IMR-90 (cell line): ENCODE results near the gene IL37. TPM values are rescaled to one million over a fixed set of nuclear protein-coding genes. Genes with fewer than 3 reads are reported as not detected.

ENCODE experiments used
- ATAC-seq: fragments of 200-7000 bp; cut with Tn5 transposase; 2 replicates; pipeline ENCODE4 v1.9.1; 2020; ENCODE audit warnings: low read depth, mild to moderate bottlenecking, moderate library complexity
- BruUV-seq: library from RNA; stranded (reverse); fragments of 400-500 nt; replicated peaks from 2 replicates; lab custom pipeline; 2021; lab: Mats Ljungman, UMichigan
- CTCF ChIA-PET: fragments of 300-600 bp; formaldehyde crosslinking; extraction: SDS; loops from one replicate; lab custom pipeline; 2021; ENCODE audit warnings: antibody characterized with exemption; lab: Yijun Ruan, JAX
- POLR2A ChIA-PET: fragments of 300-600 bp; sonication (Branson Sonifier 250); formaldehyde crosslinking; loops from one replicate; lab custom pipeline; 2022; ENCODE audit warnings: antibody characterized with exemption; ENCODE audit not compliant: unreplicated experiment; lab: Charles Lee
- DNase-seq: peaks from one replicate; pipeline ENCODE4 v3.0.0; 2013
- H2AFZ ChIP-seq: replicated peaks from 2 replicates; pipeline ENCODE3; 2013; ENCODE audit warnings: low read length, mild to moderate bottlenecking; ENCODE audit not compliant: poor library complexity
- H2AK5ac ChIP-seq: 2 replicates; pipeline ENCODE4 v1.6.1; 2013; ENCODE audit warnings: low read depth, low read length, inconsistent platforms
- H2AK9ac ChIP-seq: replicated peaks from 2 replicates; pipeline ENCODE3; 2013; ENCODE audit warnings: mild to moderate bottlenecking, low read depth, low read length, moderate library complexity; ENCODE audit not compliant: poor library complexity
- H2BK120ac ChIP-seq: 2 replicates; pipeline ENCODE4 v1.6.1; 2013; ENCODE audit warnings: low read depth, low read length, inconsistent platforms
- H2BK15ac ChIP-seq: 3 replicates; pipeline ENCODE4 v1.6.1; 2013; ENCODE audit warnings: low read depth, low read length, inconsistent platforms
- H2BK20ac ChIP-seq: 2 replicates; pipeline ENCODE4 v1.6.1; 2013; ENCODE audit warnings: low read depth, mild to moderate bottlenecking, inconsistent platforms, low read length, moderate library complexity
- H2BK5ac ChIP-seq: 2 replicates; pipeline ENCODE4 v1.6.1; 2013; ENCODE audit warnings: mild to moderate bottlenecking, low read depth, low read length, inconsistent platforms; ENCODE audit not compliant: poor library complexity, severe bottlenecking
- H3K14ac ChIP-seq: replicated peaks from 2 replicates; pipeline ENCODE4 v1.6.1; 2013; ENCODE audit warnings: low read depth, low read length, inconsistent platforms
- H3K18ac ChIP-seq: 2 replicates; pipeline ENCODE4 v1.6.1; 2013; ENCODE audit warnings: low read depth, low read length, control low read depth
- H3K23ac ChIP-seq: 2 replicates; pipeline ENCODE4 v1.6.1; 2013; ENCODE audit warnings: low read depth, low read length, inconsistent platforms
- H3K27ac ChIP-seq: 2 replicates; pipeline ENCODE4 v1.5.1; 2013; ENCODE audit warnings: mild to moderate bottlenecking, control low read depth, low read length; ENCODE audit not compliant: insufficient read depth
- H3K27me3 ChIP-seq: 2 replicates; pipeline ENCODE4 v1.6.1; 2013; ENCODE audit warnings: low read length; ENCODE audit not compliant: control insufficient read depth, insufficient read depth
- H3K36me3 ChIP-seq: 2 replicates; pipeline ENCODE4 v1.6.1; 2013; ENCODE audit warnings: low read length, mixed read lengths; ENCODE audit not compliant: control insufficient read depth, insufficient read depth
- H3K4ac ChIP-seq: 2 replicates; pipeline ENCODE4 v1.6.1; 2013; ENCODE audit warnings: low read depth, low read length, inconsistent platforms
- H3K4me1 ChIP-seq: 2 replicates; pipeline ENCODE4 v1.6.1; 2013; ENCODE audit warnings: low read length, mixed read lengths; ENCODE audit not compliant: control insufficient read depth, insufficient read depth
- H3K4me2 ChIP-seq: 2 replicates; pipeline ENCODE4 v1.6.1; 2013; ENCODE audit warnings: low read depth, mild to moderate bottlenecking, control low read depth, low read length, moderate library complexity
- H3K4me3 ChIP-seq: 2 replicates; pipeline ENCODE4 v1.5.1; 2013; ENCODE audit warnings: low read depth, mild to moderate bottlenecking, control low read depth, low read length, moderate library complexity; ENCODE audit not compliant: insufficient read depth
- H3K56ac ChIP-seq: 2 replicates; pipeline ENCODE4 v1.6.1; 2013; ENCODE audit warnings: low read length, inconsistent platforms; ENCODE audit not compliant: insufficient read depth; ENCODE audit errors: extremely low read depth
- H3K79me1 ChIP-seq, 2 experiments: 2 replicates each; pipeline ENCODE4 v1.6.1; 2013; ENCODE audit warnings: low read length in 2 of 2, inconsistent platforms in 1 of 2, low read depth in 1 of 2
- H3K9ac ChIP-seq: 2 replicates; pipeline ENCODE4 v1.6.1; 2013; ENCODE audit warnings: low read depth, low read length, control low read depth
- H3K9me1 ChIP-seq: 2 replicates; pipeline ENCODE4 v1.6.1; 2013; ENCODE audit warnings: low read length, inconsistent platforms; ENCODE audit not compliant: insufficient read depth
- H3K9me3 ChIP-seq: 2 replicates; pipeline ENCODE4 v1.6.1; 2013; ENCODE audit warnings: low read length; ENCODE audit not compliant: control insufficient read depth, insufficient read depth
- H4K20me1 ChIP-seq: 2 replicates; pipeline ENCODE4 v1.6.1; 2013; ENCODE audit warnings: low read length, inconsistent platforms; ENCODE audit not compliant: insufficient read depth
- H4K5ac ChIP-seq: 2 replicates; pipeline ENCODE4 v1.6.1; 2013; ENCODE audit warnings: mild to moderate bottlenecking, low read depth, low read length, control low read depth
- H4K8ac ChIP-seq, 2 experiments: 2 replicates each; pipeline ENCODE4 v1.6.1; 2013; ENCODE audit warnings: low read depth in 2 of 2, low read length in 2 of 2, control low read depth in 1 of 2, inconsistent platforms in 1 of 2
- H4K91ac ChIP-seq: 2 replicates; pipeline ENCODE4 v1.6.1; 2013; ENCODE audit warnings: low read depth, low read length, inconsistent platforms; ENCODE audit not compliant: insufficient read depth
- CEBPB ChIP-seq: IDR thresholded peaks from 2 replicates; pipeline ENCODE4 v1.6.1; 2012; ENCODE audit warnings: low read depth, low read length, improper control_type of control experiment
- CHD1 ChIP-seq: IDR thresholded peaks from 2 replicates; pipeline ENCODE4 v1.6.1; 2012; ENCODE audit warnings: low read depth, low read length, improper control_type of control experiment
- CTCF ChIP-seq: conservative IDR thresholded peaks from 2 replicates; pipeline ENCODE4 v1.5.1; 2012; ENCODE audit warnings: mild to moderate bottlenecking, low read depth, low read length, improper control_type of control experiment
- ELK1 ChIP-seq: fragments of 150-350 bp; IDR thresholded peaks from 2 replicates; pipeline ENCODE4 v1.6.1; 2016; ENCODE audit warnings: low read depth, mild to moderate bottlenecking, low read length, moderate library complexity, borderline replicate concordance
- FOS ChIP-seq: fragments of 150-350 bp; IDR thresholded peaks from 2 replicates; pipeline ENCODE4 v1.6.1; 2016; ENCODE audit warnings: low read depth, low read length
- MAFK ChIP-seq: IDR thresholded peaks from 2 replicates; pipeline ENCODE4 v1.6.1; 2012; ENCODE audit warnings: low read depth, low read length, improper control_type of control experiment
- MAZ ChIP-seq: IDR thresholded peaks from 2 replicates; pipeline ENCODE4 v1.6.1; 2012; ENCODE audit warnings: low read depth, mild to moderate bottlenecking, low read length, improper control_type of control experiment, moderate library complexity, borderline replicate concordance
- MXI1 ChIP-seq: IDR thresholded peaks from 2 replicates; pipeline ENCODE4 v1.6.1; 2012; ENCODE audit warnings: low read depth, mild to moderate bottlenecking, low read length, moderate library complexity, borderline replicate concordance
- NFE2L2 ChIP-seq: fragments of 150-350 bp; IDR thresholded peaks from 2 replicates; pipeline ENCODE4 v1.6.1; 2016; ENCODE audit warnings: low read depth, mild to moderate bottlenecking, low read length
- POLR2A ChIP-seq: IDR thresholded peaks from 2 replicates; pipeline ENCODE4 v1.6.1; 2012; ENCODE audit warnings: mild to moderate bottlenecking, low read depth, low read length
- RAD21 ChIP-seq: IDR thresholded peaks from 2 replicates; pipeline ENCODE4 v1.6.1; 2012; ENCODE audit warnings: low read length, improper control_type of control experiment
- RCOR1 ChIP-seq: IDR thresholded peaks from 2 replicates; pipeline ENCODE4 v1.6.1; 2012; ENCODE audit warnings: mild to moderate bottlenecking, low read length, improper control_type of control experiment; ENCODE audit not compliant: insufficient replicate concordance
- RFX5 ChIP-seq: IDR thresholded peaks from 2 replicates; pipeline ENCODE4 v1.8.0; 2012; ENCODE audit warnings: low read depth, mild to moderate bottlenecking, low read length, moderate library complexity
- SMC3 ChIP-seq: fragments of 150-350 bp; IDR thresholded peaks from 2 replicates; pipeline ENCODE4 v1.6.1; 2016; ENCODE audit warnings: low read depth, mild to moderate bottlenecking, antibody characterized with exemption, low read length, moderate library complexity
- USF2 ChIP-seq: fragments of 150-350 bp; IDR thresholded peaks from 2 replicates; pipeline ENCODE4 v1.6.1; 2017; ENCODE audit warnings: mild to moderate bottlenecking, antibody characterized with exemption, low read length, low read depth
- WGBS, 2 experiments: methylation state at CpG; one replicate each; pipeline versions ENCODE4 v1.1.5 to v1.1.7; 2013; ENCODE audit warnings: missing lambda C conversion rate in 2 of 2; ENCODE audit not compliant: insufficient read length in 1 of 2; ENCODE audit errors: extremely low coverage in 2 of 2; 5-methylcytosine and 5-hydroxymethylcytosine counted together
- dilution Hi-C: fragments of 300-500 bp; cut with HindIII; formaldehyde crosslinking; loops from one replicate; pipeline ENCODE4 v1.14.3; 2018; ENCODE audit warnings: low sequenced_read_pairs; ENCODE audit not compliant: unreplicated experiment
- in situ Hi-C: fragments of 300-500 bp; cut with MboI; formaldehyde crosslinking; loops from 3 replicates; pipeline ENCODE4 v1.14.3; 2019; ENCODE audit warnings: low sequenced_read_pairs, inconsistent platforms, mixed read lengths
- intact Hi-C: fragments of 100-400 bp; cut with micrococcal nuclease; formaldehyde crosslinking; loops from 2 replicates; pipeline ENCODE4 v1.10.0; 2022
- polyA plus RNA-seq, 3 experiments: library from polyadenylated mRNA; depleted of rRNA; stranded (reverse); fragments of >200 nt; gene quantifications; 2 replicates each; pipeline ENCODE4 v1.2.3, GENCODE V29; 2012; ENCODE audit warnings: low replicate concordance in 1 of 3
- total RNA-seq: library from RNA; depleted of rRNA; stranded (reverse); fragments of >200 nt; gene quantifications from 2 replicates; pipeline ENCODE4 v1.2.3, GENCODE V29; 2012

The IL37 gene
- total and polyA plus RNA-seq, 2 of the 4 experiments (the other 2 are of a cell fraction) = 0.15 TPM; not detected in 1

- H3K27me3 ChIP-seq = peaks cover 21% of the 10 kb centered on the region
- no peak overlapping the region for H4K5ac ChIP-seq
- no peaks in the 10 kb centered on the region for H3K36me3 ChIP-seq
- no peak overlapping the region for H2BK15ac ChIP-seq
- peaks cover 5% of the 10 kb centered on the region; the same call in 1 of the 2 replicates for H3K9me3 ChIP-seq
- no peak overlapping the region for H4K91ac ChIP-seq
- H3K4me2 ChIP-seq = no peak overlapping the region
- no peak overlapping the region for H3K4ac ChIP-seq
- H3K9me1 ChIP-seq = no peaks in the 10 kb centered on the region
- H4K8ac ChIP-seq = no peak overlapping the region
- no peaks in the 10 kb centered on the region for H3K79me1 ChIP-seq
- BruUV-seq = no TSS peak
- CTCF ChIA-PET = no interaction called here
- no peak overlapping the region for H2AK5ac ChIP-seq
- H3K4me3 ChIP-seq = no peak overlapping the region
- H3K4me1 ChIP-seq = no peaks in the 10 kb centered on the region
- no peaks in the 10 kb centered on the region for H4K20me1 ChIP-seq
- H3K23ac ChIP-seq = no peak overlapping the region
- TF ChIP-seq NFE2L2 (no peak), MXI1 (no peak), MAFK (no peak), CEBPB (no peak), MAZ (no peak), CTCF (no peak), CHD1 (no peak), RCOR1 (no peak), FOS (no peak), POLR2A (no peak), ELK1 (no peak), RAD21 (no peak), USF2 (no peak), RFX5 (no peak), SMC3 (no peak)
- no peak overlapping the region for H2AFZ ChIP-seq
- H2BK20ac ChIP-seq = no peak overlapping the region
- in situ Hi-C loops = no loop called here
- DNase-seq = peak; percentile 62
- no peak overlapping the region for H2BK5ac ChIP-seq
- POLR2A ChIA-PET = no interaction called here
- no peak overlapping the region for H3K18ac ChIP-seq
- no peak for ATAC-seq
- H3K56ac ChIP-seq = no peak overlapping the region
- no peak overlapping the region for H2BK120ac ChIP-seq
- H3K9ac ChIP-seq = no peak overlapping the region
- H2AK9ac ChIP-seq = no peak overlapping the region
- no CpG with 5 or more reads among the region's 4 CpGs for WGBS, 2 experiments
- no peak overlapping the region for H3K27ac ChIP-seq
- intact Hi-C loops = no loop called here
- no peak overlapping the region for H3K14ac ChIP-seq
- dilution Hi-C loops = no loop called here
Observed at GRCh38 chr2:112920923-112921532, 10.1 kb downstream of the IL37 start.
